ENCODE data around the gene TARS2.

The TARS2 gene

GRCh38 chr1:150516050-150516591 lies 28.9 kb downstream of the TARS2 start:
- Mint-ChIP-seq H3K4me1 (ENCODE audit: low read depth) (peaks cover 11% of the 10 kb centered on the region), H3K36me3 (ENCODE audit: low read depth) (no peaks in the 10 kb centered on the region), H3K27ac (peak overlapping the region; percentile 57), H3K27me3 (no peaks in the 10 kb centered on the region), H3K9me3 (no peaks in the 10 kb centered on the region), H3K4me3 (peak overlapping the region; percentile 91)

GRCh38 chr1:150516616-150517015 lies 29.4 kb downstream of the TARS2 start:
- H3K27me3 Mint-ChIP-seq = no peaks in the 10 kb centered on the region
- no peaks in the 10 kb centered on the region for H3K9me3 Mint-ChIP-seq
- no peaks in the 10 kb centered on the region for H3K36me3 Mint-ChIP-seq (ENCODE audit: low read depth)
- H3K4me1 Mint-ChIP-seq (ENCODE audit: low read depth) = peaks cover 11% of the 10 kb centered on the region
- H3K27ac Mint-ChIP-seq = no peak overlapping the region
- peak overlapping the region; percentile 91 for H3K4me3 Mint-ChIP-seq

- no peaks in the 10 kb centered on the region for H3K36me3 Mint-ChIP-seq (ENCODE audit: low read depth)
- peaks cover 6% of the 10 kb centered on the region for H3K4me1 Mint-ChIP-seq (ENCODE audit: low read depth)
- H3K27me3 Mint-ChIP-seq = no peaks in the 10 kb centered on the region
- H3K27ac Mint-ChIP-seq = no peak overlapping the region
- H3K4me3 Mint-ChIP-seq = no peak overlapping the region
- H3K9me3 Mint-ChIP-seq = no peaks in the 10 kb centered on the region
Observed at GRCh38 chr1:150521196-150521968, 34.2 kb downstream of the TARS2 start.

GRCh38 chr1:150525348-150525747 lies 38.1 kb downstream of the TARS2 start:
- Mint-ChIP-seq H3K27ac (no peak overlapping the region), H3K36me3 (ENCODE audit: low read depth) (no peaks in the 10 kb centered on the region), H3K27me3 (no peaks in the 10 kb centered on the region), H3K4me3 (no peak overlapping the region), H3K4me1 (ENCODE audit: low read depth) (no peaks in the 10 kb centered on the region), H3K9me3 (no peaks in the 10 kb centered on the region)

GRCh38 chr1:150528196-150528595 lies 41.0 kb downstream of the TARS2 start:
- H3K27ac Mint-ChIP-seq = no peak overlapping the region
- H3K4me3 Mint-ChIP-seq = no peak overlapping the region
- H3K36me3 Mint-ChIP-seq (ENCODE audit: low read depth) = no peaks in the 10 kb centered on the region
- no peaks in the 10 kb centered on the region for H3K9me3 Mint-ChIP-seq
- no peaks in the 10 kb centered on the region for H3K27me3 Mint-ChIP-seq
- H3K4me1 Mint-ChIP-seq (ENCODE audit: low read depth) = no peaks in the 10 kb centered on the region

GRCh38 chr1:150529017-150529416 lies 41.8 kb downstream of the TARS2 start:
- Mint-ChIP-seq H3K36me3 (ENCODE audit: low read depth) (no peaks in the 10 kb centered on the region), H3K27me3 (no peaks in the 10 kb centered on the region), H3K9me3 (no peaks in the 10 kb centered on the region), H3K4me3 (no peak overlapping the region), H3K27ac (no peak overlapping the region), H3K4me1 (ENCODE audit: low read depth) (no peaks in the 10 kb centered on the region)

- no peaks in the 10 kb centered on the region for H3K36me3 Mint-ChIP-seq (ENCODE audit: low read depth)
- no peaks in the 10 kb centered on the region for H3K27me3 Mint-ChIP-seq
- no peak overlapping the region for H3K27ac Mint-ChIP-seq
- H3K4me3 Mint-ChIP-seq = no peak overlapping the region
- no peaks in the 10 kb centered on the region for H3K9me3 Mint-ChIP-seq
- no peaks in the 10 kb centered on the region for H3K4me1 Mint-ChIP-seq (ENCODE audit: low read depth)
Observed at GRCh38 chr1:150530491-150531159, 43.4 kb downstream of the TARS2 start.

- no peaks in the 10 kb centered on the region for H3K9me3 Mint-ChIP-seq
- no peaks in the 10 kb centered on the region for H3K4me1 Mint-ChIP-seq (ENCODE audit: low read depth)
- no peaks in the 10 kb centered on the region for H3K27me3 Mint-ChIP-seq
- H3K36me3 Mint-ChIP-seq (ENCODE audit: low read depth) = no peaks in the 10 kb centered on the region
- H3K4me3 Mint-ChIP-seq = no peak overlapping the region
- H3K27ac Mint-ChIP-seq = no peak overlapping the region
Observed at GRCh38 chr1:150532860-150533259, 45.6 kb downstream of the TARS2 start.

- Mint-ChIP-seq H3K9me3 (no peaks in the 10 kb centered on the region), H3K27ac (no peak overlapping the region), H3K4me1 (ENCODE audit: low read depth) (no peaks in the 10 kb centered on the region), H3K36me3 (ENCODE audit: low read depth) (no peaks in the 10 kb centered on the region), H3K27me3 (no peaks in the 10 kb centered on the region), H3K4me3 (no peak overlapping the region)
Observed at GRCh38 chr1:150534002-150534401, 46.8 kb downstream of the TARS2 start.

GRCh38 chr1:150535511-150536287 lies 48.5 kb downstream of the TARS2 start:
- H3K27ac Mint-ChIP-seq = no peak overlapping the region
- H3K27me3 Mint-ChIP-seq = no peaks in the 10 kb centered on the region

GRCh38 chr1:150536836-150537731 lies 49.9 kb downstream of the TARS2 start:
- no peaks in the 10 kb centered on the region for H3K4me1 Mint-ChIP-seq (ENCODE audit: low read depth)
- H3K27me3 Mint-ChIP-seq = no peaks in the 10 kb centered on the region
- no peak overlapping the region for H3K4me3 Mint-ChIP-seq
- H3K27ac Mint-ChIP-seq = no peak overlapping the region
- no peaks in the 10 kb centered on the region for H3K9me3 Mint-ChIP-seq
- H3K36me3 Mint-ChIP-seq (ENCODE audit: low read depth) = no peaks in the 10 kb centered on the region

More at GRCh38 chr1:150535511-150536287, 48.5 kb downstream of the TARS2 start:
- no peaks in the 10 kb centered on the region for H3K36me3 Mint-ChIP-seq (ENCODE audit: low read depth)
- no peak overlapping the region for H3K4me3 Mint-ChIP-seq
- H3K9me3 Mint-ChIP-seq = no peaks in the 10 kb centered on the region
- no peaks in the 10 kb centered on the region for H3K4me1 Mint-ChIP-seq (ENCODE audit: low read depth)

- Mint-ChIP-seq H3K36me3 (ENCODE audit: low read depth) (no peaks in the 10 kb centered on the region), H3K4me1 (ENCODE audit: low read depth) (no peaks in the 10 kb centered on the region), H3K27me3 (no peaks in the 10 kb centered on the region), H3K27ac (no peak overlapping the region), H3K4me3 (no peak overlapping the region), H3K9me3 (no peaks in the 10 kb centered on the region)
Observed at GRCh38 chr1:150537732-150538684, 50.8 kb downstream of the TARS2 start.

- Mint-ChIP-seq H3K36me3 (ENCODE audit: low read depth) (no peaks in the 10 kb centered on the region), H3K4me3 (no peak overlapping the region), H3K4me1 (ENCODE audit: low read depth) (peaks cover 8% of the 10 kb centered on the region), H3K9me3 (no peaks in the 10 kb centered on the region), H3K27me3 (peaks cover 12% of the 10 kb centered on the region), H3K27ac (no peak overlapping the region)
Observed at GRCh38 chr1:150543500-150544143, 56.4 kb downstream of the TARS2 start.
